ENCODE results near the gene GHRL. TPM values are rescaled to one million over a fixed set of nuclear protein-coding genes. Genes with fewer than 3 reads are reported as not detected.
A peak's percentile ranks its signal among the peaks of the same experiment; 100 is the strongest.

The GHRL gene
- total and polyA plus RNA-seq, 3 donors from 2014 or later = 0.50 to 1.0 (median 0.87) TPM

- no peak for TF ChIP-seq POLR2A (IDR thresholded peaks at IDR 0.05)
- 89 to 94% methylated on average over 3 of the region's 3 CpGs for WGBS, 2 donors
- Histone ChIP-seq H3K4me1 (peaks cover 11% of the 10 kb centered on the region), H3K4me3 (no peak overlapping the region), H3K27ac (no peak overlapping the region), H3K27me3 (no peaks in the 10 kb centered on the region), H3K9me3 (no peaks in the 10 kb centered on the region), H3K36me3 (ENCODE audit: low read depth, missing control alignments) (no peaks in the 10 kb centered on the region)
- DNase-seq = no peak
- intact Hi-C loops (cut with DNase I; ENCODE audit: low total_unique reads) = no loop called here
These were observed 41.7 kb downstream of the GHRL start for GRCh38 chr3:10251006-10251405.

GRCh38 chr3:10249833-10250232, 42.9 kb downstream of the GHRL start:
- no peaks in the 10 kb centered on the region for H3K36me3 ChIP-seq (ENCODE audit: low read depth, missing control alignments)
- peak overlapping the region in 1 of 2 donors; percentile 65 for H3K4me3 ChIP-seq
- no peak for DNase-seq
- TF ChIP-seq POLR2A (IDR thresholded peaks at IDR 0.05) (no peak), CTCF (IDR thresholded peaks at IDR 0.05) (no peak)
- H3K9me3 ChIP-seq = no peaks in the 10 kb centered on the region
- intact Hi-C loops (cut with DNase I; ENCODE audit: low total_unique reads) = no loop called here
- H3K27ac ChIP-seq = peak overlapping the region in 1 of 2 donors; percentile 90
- H3K27me3 ChIP-seq = no peaks in the 10 kb centered on the region
- 19 to 26% methylated on average over 3 of the region's 3 CpGs for WGBS, 2 donors
- peaks cover 11% of the 10 kb centered on the region for H3K4me1 ChIP-seq

- Histone ChIP-seq H3K4me3 (peak overlapping the region; percentile 65 to 85), H3K9me3 (no peaks in the 10 kb centered on the region), H3K4me1 (peaks cover 11% of the 10 kb centered on the region), H3K36me3 (ENCODE audit: low read depth, missing control alignments) (no peaks in the 10 kb centered on the region), H3K27me3 (no peaks in the 10 kb centered on the region), H3K27ac (peak overlapping the region; percentile 8 to 90)
- intact Hi-C loops (cut with DNase I; ENCODE audit: low total_unique reads) = no loop called here
- peak; percentile 29 for DNase-seq
- WGBS, 2 donors = 2 to 5% methylated on average over 15 to 32 of the region's 32 CpGs
- no peak for TF ChIP-seq POLR2A (IDR thresholded peaks at IDR 0.05)
- TF ChIP-seq CTCF (IDR thresholded peaks at IDR 0.05) = no peak
These were observed 43.6 kb downstream of the GHRL start for GRCh38 chr3:10248984-10249748.

GRCh38 chr3:10248184-10248983, 44.4 kb downstream of the GHRL start, which contains the start of gene TATDN2:
TSS of gene TATDN2 (plus strand) at chr3:10248459. CDS start at chr3:10249201, 742 bp downstream.
- H3K4me3 ChIP-seq = peak within 1 kb of the TSS; percentile 65 to 85
- 0% methylated on average over 16 to 41 of the region's 80 CpGs for WGBS, 2 donors
- H3K27ac ChIP-seq = peak within 1 kb of the TSS; percentile 8 to 90
- intact Hi-C loops (cut with DNase I; ENCODE audit: low total_unique reads) = no loop called here
- H3K36me3 ChIP-seq (ENCODE audit: low read depth, missing control alignments) = no peaks in the 10 kb centered on the region
- H3K9me3 ChIP-seq = no peaks in the 10 kb centered on the region
- DNase-seq = peak; percentile 98
- TF ChIP-seq POLR2A (IDR thresholded peaks at IDR 0.05) (no peak), CTCF (IDR thresholded peaks at IDR 0.05) (no peak)
- peaks cover 11% of the 10 kb centered on the region for H3K4me1 ChIP-seq
- H3K27me3 ChIP-seq = no peaks in the 10 kb centered on the region

GRCh38 chr3:10247679-10248183, 45.0 kb downstream of the GHRL start:
- 11 to 14% methylated on average over 14 of the region's 14 CpGs for WGBS, 2 donors
- no peaks in the 10 kb centered on the region for H3K27me3 ChIP-seq
- H3K9me3 ChIP-seq = no peaks in the 10 kb centered on the region
- peaks cover 11% of the 10 kb centered on the region for H3K4me1 ChIP-seq
- no peaks in the 10 kb centered on the region for H3K36me3 ChIP-seq (ENCODE audit: low read depth, missing control alignments)
- H3K4me3 ChIP-seq = peak overlapping the region; percentile 65 to 85
- no peak for DNase-seq
- intact Hi-C loops (cut with DNase I; ENCODE audit: low total_unique reads) = no loop called here
- H3K27ac ChIP-seq = peak overlapping the region in 1 of 2 donors; percentile 90
- TF ChIP-seq POLR2A (IDR thresholded peaks at IDR 0.05) = no peak
- TF ChIP-seq CTCF (IDR thresholded peaks at IDR 0.05) = no peak

All from testis (tissue), 3 donors.